ENCODE measurements around the gene OR2L13.
"Not testable (repeated sequence)": the region's sequence is repeated elsewhere in the genome, so short reads cannot be mapped to it uniquely, and the experiment has no call there.

The OR2L13 gene, protein sequence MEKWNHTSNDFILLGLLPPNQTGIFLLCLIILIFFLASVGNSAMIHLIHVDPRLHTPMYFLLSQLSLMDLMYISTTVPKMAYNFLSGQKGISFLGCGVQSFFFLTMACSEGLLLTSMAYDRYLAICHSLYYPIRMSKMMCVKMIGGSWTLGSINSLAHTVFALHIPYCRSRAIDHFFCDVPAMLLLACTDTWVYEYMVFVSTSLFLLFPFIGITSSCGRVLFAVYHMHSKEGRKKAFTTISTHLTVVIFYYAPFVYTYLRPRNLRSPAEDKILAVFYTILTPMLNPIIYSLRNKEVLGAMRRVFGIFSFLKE

DNA sequence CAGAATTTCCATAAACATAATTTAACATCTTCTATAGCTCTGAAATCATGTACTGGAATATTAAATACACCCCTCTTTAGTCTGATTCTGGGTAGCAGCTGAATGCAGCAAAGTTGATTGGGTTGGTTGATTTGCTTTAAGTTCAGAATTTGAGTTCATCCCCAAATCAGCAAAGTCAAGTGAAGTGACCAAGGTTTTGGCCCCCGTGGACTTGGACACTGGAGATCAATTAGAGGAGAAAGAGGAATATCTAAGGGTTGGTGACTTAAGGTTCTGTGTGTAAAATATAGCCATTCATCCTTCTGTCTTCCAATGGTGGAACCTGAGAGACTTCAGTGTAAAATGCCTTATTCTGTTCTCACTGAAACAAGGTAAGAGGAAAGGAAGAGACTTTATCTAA is at the start of gene OR2L13:
OR2L13 (plus strand) TSS at position 301 of the 400 bp plus-strand sequence. CDS start 4,192 bp downstream, outside the sequence.
- FAIRE-seq = no peak

DNA sequence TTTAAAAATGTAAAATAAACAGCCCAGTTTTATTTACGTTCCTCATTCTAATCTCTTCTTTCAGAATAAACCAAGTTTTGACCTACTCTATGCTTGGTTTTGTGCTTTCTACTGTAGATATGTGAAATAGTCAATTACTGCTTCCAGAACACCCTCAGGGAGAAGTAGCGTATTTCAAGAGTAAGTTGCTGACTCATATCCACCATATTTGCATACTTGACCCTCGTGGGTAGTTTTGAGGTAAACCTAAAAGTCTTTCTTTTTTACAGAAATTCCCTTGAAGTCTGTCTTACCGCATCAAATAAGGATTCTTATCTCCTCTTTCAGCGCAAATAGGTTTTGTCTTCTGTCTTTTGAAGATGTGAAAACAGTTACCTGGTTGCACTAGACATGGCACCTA is 49.8 kb upstream of the OR2L13 start:
- FAIRE-seq = no peak

DNA sequence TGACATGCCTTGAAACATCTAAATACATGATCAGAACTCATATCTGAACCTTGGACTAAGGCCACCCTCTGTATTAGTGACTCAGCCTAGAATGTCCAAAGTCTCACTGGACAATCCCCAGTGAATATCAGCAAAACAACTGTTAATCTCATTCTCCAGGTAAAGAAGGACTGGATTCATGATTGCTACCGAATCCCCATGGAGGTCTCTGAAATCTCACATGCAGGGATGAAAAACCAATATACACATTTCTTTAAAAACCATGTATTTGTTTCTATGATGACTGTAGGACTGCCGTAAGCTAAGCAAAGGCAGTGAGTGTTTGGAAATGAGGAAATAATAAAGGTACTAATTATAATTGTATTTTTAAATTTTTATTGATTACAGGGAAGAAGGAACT is 48.4 kb upstream of the OR2L13 start, which contains the start of gene OR2L3:
OR2L3 (plus strand) TSS at position 301 of the 400 bp plus-strand sequence. CDS start 13,846 bp downstream, outside the sequence.
- FAIRE-seq = no peak

DNA sequence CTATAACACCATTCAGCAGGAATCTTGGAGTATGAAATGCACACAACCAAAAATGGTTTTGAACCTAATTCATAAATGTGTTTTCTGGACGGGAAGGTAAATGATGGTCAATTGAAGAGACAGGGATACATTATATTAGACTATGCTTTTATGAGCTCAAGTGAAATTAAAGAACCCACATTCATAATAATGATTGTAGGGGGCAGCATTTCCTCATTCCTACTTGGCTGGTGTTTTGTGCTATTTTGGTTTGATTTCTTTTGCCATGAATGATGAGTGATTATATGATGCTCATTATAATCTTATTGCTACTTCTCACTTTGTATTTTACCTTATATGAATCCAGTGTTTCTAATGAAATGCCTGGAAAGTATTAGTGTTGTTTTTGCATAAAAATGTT is 48.0 kb upstream of the OR2L13 start:
- no peak for FAIRE-seq

DNA sequence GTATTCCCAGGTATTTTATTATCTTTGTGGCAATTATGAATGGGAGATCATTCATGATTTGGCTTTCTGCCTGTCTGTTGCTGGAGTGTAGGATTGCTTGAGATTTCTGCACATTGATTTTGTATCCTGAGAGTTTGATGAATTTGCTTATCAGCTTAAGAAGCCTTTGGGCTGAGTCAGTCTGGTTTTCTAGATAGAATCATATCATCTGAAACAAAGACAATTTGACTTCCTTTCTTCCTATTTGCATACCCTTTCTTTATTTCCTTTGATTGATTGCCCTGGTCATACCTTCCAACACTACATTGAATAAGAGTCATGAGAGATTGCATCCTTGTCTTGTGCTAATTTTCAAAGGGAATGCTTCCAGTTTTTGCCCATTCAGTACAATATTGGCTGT is 40.3 kb upstream of the OR2L13 start:
- FAIRE-seq = no peak

DNA sequence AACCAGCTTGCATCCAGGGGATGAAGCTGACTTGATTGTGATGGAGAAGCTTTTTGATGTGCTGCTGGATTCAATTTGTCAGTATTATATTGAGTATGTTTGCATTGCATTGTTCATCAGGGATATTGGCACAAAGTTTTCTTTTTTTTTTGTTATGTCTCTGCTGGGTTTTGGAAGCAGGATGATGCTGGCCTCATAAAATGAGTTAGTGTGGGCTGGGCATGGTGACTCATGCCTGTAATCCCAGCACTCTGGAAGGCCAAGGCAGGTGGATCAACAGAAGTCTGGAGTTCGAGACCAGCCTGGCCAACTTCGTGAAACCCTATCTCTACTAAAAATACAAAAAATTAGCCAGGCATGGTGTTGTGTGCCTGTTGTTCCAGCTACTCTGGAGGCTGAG is 39.7 kb upstream of the OR2L13 start:
- FAIRE-seq = no peak

DNA sequence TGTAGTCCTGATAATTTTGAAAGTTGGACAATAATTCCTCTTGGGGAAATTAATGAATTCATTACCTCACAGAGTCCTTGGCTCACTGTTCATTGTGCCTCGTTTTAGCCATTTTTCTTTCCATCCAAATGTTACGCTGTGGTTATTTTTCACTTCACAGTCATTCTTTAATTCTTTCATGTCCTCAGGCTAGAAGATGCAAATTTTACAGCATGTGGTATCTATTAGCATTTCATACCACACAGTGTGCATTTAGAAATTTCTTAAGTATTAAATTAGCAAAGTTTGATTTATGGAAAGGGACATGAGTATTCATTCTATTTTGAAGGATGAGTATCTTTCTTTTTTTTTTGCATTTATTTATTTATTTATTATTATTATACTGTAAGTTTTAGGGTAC is 29.9 kb upstream of the OR2L13 start:
- no peak for FAIRE-seq

DNA sequence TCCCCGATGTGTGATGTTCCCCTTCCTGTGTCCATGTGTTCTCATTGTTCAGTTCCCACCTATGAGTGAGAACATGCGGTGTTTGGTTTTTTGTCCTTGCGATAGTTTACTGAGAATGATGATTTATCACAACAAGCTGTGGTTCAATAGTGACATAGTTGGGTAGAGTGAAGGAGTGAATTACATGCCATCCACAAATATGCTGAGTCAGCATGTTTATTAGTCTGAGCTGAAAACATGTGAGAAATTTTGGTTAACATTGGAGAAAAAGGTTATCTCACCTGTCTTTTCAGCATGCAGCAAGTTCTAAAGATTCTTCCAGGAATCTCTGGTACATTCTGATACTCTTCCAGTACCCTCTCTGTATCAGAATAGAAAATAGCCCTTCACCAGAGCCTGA is 29.4 kb upstream of the OR2L13 start:
- FAIRE-seq = no peak

DNA sequence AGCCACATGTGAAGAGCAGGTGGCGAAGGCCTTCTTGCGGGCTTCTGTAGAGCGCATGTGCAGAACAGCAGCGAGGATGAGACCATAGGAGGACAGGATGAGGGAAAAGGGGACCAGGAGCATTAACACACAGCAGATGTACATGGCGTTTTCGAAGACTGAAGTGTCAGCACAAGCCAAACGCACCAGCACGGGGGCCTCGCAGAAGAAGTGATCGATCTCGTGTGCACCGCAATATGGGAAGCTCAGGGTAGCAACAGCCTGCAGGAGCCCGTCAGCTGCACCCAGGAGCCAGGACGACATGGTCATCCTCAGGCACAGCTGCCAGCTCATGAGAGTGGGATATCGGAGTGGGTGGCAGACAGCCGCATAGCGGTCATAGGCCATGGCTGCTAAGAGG is 11.1 kb upstream of the OR2L13 start:
- not testable (repeated sequence) for FAIRE-seq

DNA sequence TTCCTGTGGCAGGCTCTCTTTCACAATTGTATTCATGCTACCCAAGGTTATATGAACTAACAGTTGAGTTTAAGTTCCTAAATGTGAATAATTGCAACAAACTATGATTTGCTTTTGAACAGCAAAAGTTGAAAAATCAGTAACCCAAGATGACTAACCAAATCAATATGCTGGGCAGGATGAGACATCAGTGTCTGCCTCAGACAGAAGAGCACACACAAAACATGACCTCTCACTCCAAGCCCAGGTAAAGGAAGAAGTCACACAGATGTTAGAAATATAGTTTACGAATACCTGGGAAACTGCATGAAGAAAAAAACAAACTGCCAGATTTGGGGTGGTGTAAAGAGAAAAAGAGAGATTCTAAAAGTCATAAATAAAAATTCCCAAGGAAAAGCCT is 3.5 kb downstream of the OR2L13 start:
- no peak for FAIRE-seq

DNA sequence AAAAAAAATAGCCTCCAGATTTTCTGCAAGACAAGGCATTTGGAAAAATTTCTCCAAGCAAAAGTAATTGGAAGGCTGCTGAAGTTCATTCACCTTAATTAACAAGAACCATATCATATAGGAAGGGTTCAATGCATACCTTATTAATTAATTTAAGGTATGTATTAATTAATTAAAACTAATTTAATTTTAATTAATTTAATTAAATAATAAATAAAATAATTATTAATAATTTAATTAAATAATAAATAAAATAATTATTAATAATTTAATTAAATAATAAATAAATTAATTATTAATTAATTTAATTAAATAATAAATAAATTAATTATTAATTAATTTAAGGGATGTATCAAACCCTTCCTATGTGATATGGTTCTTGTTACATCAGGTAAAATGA is 7.9 kb downstream of the OR2L13 start:
- peak; percentile 100 for FAIRE-seq

DNA sequence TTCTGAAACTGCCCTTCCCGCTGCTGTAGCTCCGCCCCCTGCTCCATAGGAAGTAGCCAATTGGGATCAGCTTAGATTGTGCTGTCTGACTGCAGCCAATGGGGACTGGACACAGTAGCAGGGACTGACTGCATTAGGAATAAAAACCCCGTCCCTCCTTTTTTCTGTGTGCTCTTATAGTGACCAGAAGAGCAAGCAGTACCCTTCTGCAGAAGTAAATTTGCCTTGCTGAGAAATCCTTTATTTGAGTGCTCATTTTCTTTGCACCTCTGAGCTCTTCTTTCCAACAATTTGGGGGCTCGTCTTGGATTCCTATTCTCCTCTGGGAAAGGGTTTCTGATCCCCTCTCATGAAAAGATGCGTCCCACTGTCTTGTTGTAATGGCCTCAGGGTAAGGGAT is 16.2 kb downstream of the OR2L13 start:
- no peak for FAIRE-seq

DNA sequence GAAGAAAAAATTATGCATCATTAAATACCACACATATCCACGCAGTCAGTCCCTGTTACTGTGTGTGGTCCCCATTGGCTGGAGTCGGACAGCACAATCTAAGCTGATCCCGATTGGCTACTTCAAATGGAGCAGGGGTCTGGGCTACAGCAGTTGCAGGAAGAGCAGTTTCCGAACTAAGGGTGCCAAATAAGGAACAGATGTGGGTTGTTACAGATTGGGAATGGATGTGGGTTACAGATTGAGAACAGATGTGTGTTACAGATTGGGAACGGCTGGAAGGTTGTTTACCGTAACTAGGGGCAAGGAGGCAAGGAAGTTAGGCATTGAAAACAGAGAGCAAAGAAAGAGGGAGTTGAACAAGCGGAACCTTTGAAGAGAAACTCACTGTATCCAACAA is 19.9 kb downstream of the OR2L13 start:
- FAIRE-seq = no peak

DNA sequence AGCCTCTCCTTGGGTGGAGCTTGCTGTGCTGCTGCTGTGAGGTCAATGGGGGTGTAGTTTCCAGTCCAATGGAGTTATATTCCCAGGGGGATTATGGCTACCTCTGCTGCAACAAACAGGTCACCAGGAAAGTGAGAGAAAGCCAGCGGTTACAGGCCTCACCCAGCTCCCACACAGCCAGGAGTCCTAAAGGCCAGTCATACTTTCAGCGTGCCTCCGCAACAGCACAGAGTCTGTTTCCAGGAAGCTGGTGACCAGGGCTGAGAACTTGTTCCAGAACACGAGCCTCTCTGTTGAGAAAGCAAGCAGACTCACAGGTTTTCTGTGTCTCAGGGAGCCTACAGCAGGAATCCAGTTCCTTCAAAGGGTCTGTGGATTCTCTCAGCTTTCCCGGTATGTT is 32.7 kb downstream of the OR2L13 start:
- no peak for FAIRE-seq

DNA sequence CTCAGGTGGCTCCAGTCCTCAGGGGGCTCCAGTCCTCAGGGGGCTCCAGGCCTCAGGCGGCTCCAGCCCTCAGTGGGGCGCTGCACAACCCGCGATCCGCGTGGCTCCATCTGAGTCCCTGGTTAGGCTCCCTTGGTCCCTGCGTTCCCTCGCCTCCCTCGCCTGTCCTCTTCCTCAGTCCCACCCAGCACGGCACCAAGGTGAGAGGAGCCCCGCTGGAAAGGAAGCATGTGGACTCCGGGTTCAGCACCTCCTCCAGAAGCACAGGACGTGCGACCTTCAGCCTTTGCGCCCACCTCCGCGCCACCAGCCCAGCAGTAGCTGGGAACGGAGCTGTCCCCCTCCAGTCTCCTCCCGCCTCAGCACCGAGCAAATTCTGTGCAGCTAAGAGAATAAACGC is 41.8 kb downstream of the OR2L13 start:
- FAIRE-seq = no peak

DNA sequence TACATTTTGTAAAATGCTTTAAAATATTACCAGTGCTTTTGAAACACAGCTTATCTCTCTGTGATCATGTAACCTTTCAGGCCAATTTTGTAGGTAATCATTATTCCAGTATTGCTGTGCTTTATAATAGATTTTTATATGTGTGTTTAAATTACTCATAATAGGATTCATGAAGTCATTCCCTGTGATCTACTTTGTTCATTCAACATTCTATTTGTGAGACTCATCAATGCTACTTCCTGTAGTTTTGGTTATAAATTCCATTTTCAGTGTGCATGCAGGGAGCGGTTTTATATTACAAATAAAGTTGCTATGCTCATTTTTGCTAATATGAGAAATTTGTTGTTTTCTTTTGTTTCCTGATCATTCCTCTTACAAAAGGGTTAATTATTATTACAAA is 45.9 kb downstream of the OR2L13 start:
- FAIRE-seq = no peak

DNA sequence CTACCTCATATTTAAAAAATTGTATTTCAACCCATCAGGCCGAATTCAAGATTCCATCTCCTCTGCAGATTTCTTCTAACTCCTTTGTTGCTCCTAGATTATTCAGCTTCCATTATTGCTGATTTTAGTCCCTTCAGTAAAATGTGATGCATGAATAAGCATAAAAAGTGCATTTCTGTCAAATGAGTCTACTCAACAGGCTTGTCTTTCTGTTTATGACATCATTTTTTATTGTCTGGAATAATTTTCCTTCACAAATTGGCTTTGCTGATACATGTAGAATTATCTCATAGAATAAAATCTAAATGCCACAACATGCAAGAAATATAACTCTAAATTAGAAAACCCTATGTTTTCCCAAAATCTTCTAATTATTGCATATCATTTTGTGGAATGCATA is 48.3 kb downstream of the OR2L13 start:
- FAIRE-seq = no peak

DNA sequence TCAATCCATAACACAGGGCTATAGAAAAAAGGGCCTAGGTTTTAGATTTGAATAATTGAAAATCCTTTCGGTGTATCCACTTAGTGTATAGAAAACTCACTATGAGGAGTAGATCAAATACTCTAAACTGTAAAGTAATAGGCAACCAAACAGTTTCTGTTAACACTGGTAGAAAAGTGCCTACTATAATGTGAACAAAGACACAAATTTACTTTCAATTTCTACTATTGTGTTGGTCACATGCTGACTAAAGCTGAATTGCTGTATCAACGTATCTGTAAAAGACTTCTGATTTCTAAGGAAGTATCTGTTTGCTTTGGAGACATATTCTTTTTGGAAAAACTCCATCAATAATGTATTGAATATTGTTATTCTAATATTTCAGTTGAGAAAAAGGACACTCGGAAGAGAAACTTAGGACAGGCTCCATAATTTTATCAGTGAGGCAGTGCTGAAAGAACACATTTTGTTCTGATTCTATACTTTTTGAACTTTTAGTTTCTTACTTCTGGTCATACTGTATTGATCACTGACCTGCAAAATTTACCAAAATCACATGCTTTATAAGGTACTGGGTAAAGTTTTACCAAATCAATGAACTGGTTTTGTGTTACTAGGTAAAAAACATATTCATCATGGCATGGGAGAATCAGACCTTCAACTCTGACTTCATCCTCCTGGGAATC is 49.7 kb downstream of the OR2L13 start, which contains the start of gene OR2M5:
OR2M5 (plus strand) TSS at position 636 of the 686 bp plus-strand sequence; CDS start at position 636, 0 bp downstream.
- no peak for FAIRE-seq

All from A204.1 (cell line).